GM12878 (cell line): ENCODE data around the gene PTPN21.

ENCODE experiments used
- CEBPB ChIP-seq, 2 experiments: fragments of 150-350 bp in 1 of 2; IDR thresholded peaks; 2 replicates each; pipeline ENCODE4 v1.6.1; 2012 to 2014; ENCODE audit warnings: low read depth in 2 of 2, low read length in 2 of 2, borderline replicate concordance in 1 of 2, inconsistent platforms in 1 of 2
- E2F8 ChIP-seq: fragments of 450-650 bp; IDR thresholded peaks from 2 replicates; pipeline ENCODE4 v1.6.1; 2018; ENCODE audit warnings: mild to moderate bottlenecking, low read depth, moderate library complexity; ENCODE audit not compliant: partially characterized antibody
- EGR1 ChIP-seq, 2 experiments: IDR thresholded peaks; 1 replicate in 1 of 2; 2 replicates in 1 of 2; pipeline ENCODE4 v1.6.1; 2011 to 2012; ENCODE audit warnings: low read depth in 2 of 2, low read length in 2 of 2, borderline replicate concordance in 1 of 2, mild to moderate bottlenecking in 1 of 2, moderate library complexity in 1 of 2
- PML ChIP-seq: IDR thresholded peaks from 2 replicates; pipeline ENCODE4 v1.6.1; 2012; ENCODE audit warnings: low read length, inconsistent platforms
- RBBP5 ChIP-seq: fragments of 200-600 bp; sonication (generic); conservative IDR thresholded peaks from 2 replicates; pipeline ENCODE4 v1.6.1; 2016
- TF ChIP-seq, protein P1 (sequence below): IDR thresholded peaks from 2 replicates; pipeline ENCODE4 v1.6.1; 2011; ENCODE audit warnings: low read depth, low read length, improper control_type of control experiment, borderline replicate concordance
- TF ChIP-seq, protein P2 (sequence below): fragments of 450-650 bp; formaldehyde crosslinking; IDR thresholded peaks from 2 replicates; pipeline ENCODE4 v1.4.0; 2020; ENCODE audit warnings: mild to moderate bottlenecking, moderate library complexity

GRCh38 chr14:88430976-88431375, 123.8 kb downstream of the PTPN21 start:
- TF ChIP-seq, protein P1, sequence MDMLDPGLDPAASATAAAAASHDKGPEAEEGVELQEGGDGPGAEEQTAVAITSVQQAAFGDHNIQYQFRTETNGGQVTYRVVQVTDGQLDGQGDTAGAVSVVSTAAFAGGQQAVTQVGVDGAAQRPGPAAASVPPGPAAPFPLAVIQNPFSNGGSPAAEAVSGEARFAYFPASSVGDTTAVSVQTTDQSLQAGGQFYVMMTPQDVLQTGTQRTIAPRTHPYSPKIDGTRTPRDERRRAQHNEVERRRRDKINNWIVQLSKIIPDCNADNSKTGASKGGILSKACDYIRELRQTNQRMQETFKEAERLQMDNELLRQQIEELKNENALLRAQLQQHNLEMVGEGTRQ, result no peak
- no peak for TF ChIP-seq RBBP5
- TF ChIP-seq E2F8, result no peak
- TF ChIP-seq, protein P2, sequence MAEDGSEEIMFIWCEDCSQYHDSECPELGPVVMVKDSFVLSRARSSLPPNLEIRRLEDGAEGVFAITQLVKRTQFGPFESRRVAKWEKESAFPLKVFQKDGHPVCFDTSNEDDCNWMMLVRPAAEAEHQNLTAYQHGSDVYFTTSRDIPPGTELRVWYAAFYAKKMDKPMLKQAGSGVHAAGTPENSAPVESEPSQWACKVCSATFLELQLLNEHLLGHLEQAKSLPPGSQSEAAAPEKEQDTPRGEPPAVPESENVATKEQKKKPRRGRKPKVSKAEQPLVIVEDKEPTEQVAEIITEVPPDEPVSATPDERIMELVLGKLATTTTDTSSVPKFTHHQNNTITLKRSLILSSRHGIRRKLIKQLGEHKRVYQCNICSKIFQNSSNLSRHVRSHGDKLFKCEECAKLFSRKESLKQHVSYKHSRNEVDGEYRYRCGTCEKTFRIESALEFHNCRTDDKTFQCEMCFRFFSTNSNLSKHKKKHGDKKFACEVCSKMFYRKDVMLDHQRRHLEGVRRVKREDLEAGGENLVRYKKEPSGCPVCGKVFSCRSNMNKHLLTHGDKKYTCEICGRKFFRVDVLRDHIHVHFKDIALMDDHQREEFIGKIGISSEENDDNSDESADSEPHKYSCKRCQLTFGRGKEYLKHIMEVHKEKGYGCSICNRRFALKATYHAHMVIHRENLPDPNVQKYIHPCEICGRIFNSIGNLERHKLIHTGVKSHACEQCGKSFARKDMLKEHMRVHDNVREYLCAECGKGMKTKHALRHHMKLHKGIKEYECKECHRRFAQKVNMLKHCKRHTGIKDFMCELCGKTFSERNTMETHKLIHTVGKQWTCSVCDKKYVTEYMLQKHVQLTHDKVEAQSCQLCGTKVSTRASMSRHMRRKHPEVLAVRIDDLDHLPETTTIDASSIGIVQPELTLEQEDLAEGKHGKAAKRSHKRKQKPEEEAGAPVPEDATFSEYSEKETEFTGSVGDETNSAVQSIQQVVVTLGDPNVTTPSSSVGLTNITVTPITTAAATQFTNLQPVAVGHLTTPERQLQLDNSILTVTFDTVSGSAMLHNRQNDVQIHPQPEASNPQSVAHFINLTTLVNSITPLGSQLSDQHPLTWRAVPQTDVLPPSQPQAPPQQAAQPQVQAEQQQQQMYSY, result no peak
- TF ChIP-seq CEBPB (IDR thresholded peaks at IDR 0.05; ENCODE audit: borderline replicate concordance in 1 of 2, low read depth in 2 of 2, low read length in 2 of 2), result no peak
- no peak for TF ChIP-seq PML
- no peak for TF ChIP-seq EGR1 (IDR thresholded peaks at IDR 0.05; ENCODE audit: borderline replicate concordance in 1 of 2, low read depth in 2 of 2, low read length in 2 of 2)
